LoVo (cell line): ENCODE data around the gene TAMM41.
"Not testable (repeated sequence)": the region's sequence is repeated elsewhere in the genome, so short reads cannot be mapped to it uniquely, and the experiment has no call there.

Source experiments
- DNase-seq: peaks from one replicate; pipeline ENCODE4 v3.0.0-alpha.2; 2016; ENCODE audit warnings: low spot score

Gene TAMM41

DNA sequence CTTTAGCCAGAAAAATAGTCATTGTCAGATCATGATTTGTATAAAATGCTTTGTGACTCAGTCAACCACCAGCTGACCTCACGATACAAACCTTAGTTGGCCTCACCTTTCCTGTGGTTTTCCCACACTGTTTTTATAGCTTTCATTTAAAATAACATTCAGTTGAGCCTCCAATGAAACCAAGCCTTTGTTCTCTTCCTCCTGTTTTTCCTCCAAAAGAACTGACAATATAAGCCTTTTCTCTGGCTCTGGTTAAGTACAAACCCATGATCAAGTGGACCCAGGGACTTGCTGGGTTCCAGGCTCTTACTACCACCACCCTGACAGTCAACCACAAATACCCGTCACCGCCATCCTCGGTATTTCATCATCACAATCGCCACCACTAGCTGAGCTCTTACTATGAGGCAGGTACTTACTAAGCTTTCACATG, 81.7 kb downstream of the TAMM41 start:
- peak; percentile 74 for DNase-seq

DNA sequence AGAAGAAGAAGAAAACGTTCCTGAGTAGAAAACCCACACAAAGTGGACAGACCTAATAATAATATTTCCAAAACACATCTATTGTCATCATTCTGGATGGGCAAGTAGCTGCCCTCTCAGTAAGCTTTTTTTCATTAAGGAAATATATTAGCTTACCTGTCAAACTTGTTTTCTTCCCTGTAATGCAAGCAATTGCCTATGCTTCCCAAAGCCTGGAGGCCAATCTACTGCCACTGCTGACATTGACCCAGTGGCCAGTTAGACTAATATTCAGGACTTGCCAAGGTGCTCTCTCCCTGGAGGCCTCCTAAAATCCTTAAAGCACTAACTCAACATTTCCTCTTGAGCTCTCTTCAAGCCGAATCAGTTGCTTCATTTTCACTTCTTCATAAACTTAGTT, 86.7 kb downstream of the TAMM41 start:
- no peak for DNase-seq

DNA sequence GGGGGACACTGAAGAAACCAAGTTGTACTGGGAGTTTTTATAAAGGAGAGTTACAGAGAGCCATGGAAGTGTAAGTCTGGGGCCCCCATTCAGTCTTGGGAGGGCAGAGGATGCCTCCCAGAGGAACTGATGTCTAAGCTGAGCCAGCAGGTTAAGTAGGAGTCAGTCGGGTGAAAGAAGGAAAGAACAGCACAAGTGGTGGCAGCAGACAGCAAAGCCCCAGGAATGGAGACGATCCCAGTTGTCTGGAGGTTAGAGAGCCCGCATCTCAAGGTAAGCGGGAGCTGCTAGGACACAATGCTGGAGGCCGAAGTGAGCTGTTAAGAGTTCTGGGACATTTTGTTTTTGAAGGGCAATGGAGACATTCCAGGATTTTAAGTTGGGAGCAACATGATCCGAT, 88.8 kb downstream of the TAMM41 start:
- no peak for DNase-seq

DNA sequence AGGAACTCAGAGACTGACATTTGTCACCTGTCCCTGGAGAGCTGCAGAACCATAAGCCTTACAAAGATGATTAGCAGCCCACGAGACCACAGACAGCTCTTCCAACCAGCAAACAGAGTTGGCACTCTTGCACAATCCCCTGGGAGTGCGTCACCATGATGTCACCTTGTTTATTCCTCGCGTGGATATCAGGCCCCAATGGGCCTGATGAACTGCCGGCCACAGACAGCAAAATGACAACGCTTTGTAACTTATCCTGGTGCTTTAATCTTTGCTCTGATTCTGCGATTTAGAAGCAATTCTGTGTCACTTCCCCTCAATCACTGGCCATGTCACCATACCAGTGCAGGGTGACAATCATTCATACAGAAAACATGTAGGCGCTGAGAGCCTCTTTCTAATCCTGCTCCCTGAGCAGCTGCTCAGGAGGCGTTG, 89.2 kb downstream of the TAMM41 start:
- DNase-seq, result no peak

DNA sequence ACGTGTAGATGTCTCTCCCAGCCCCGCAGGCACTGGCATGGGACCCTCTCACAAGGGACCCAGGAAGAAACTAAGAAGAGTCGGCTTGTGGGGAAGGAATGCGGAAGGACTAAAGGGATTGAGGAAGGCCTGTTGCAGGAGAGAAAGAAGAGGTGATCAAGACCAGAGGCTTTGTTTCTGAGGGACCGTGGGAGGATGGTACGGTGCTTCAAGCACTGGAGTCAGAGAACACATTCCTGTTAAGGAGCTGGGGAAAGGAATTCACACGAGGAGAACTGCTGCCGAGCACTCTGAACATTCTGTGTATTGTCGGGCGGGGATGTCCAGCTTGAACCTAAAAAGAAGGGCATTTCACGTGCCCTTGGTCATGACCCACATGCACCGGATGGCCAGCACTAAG, 91.4 kb downstream of the TAMM41 start:
- no peak for DNase-seq

DNA sequence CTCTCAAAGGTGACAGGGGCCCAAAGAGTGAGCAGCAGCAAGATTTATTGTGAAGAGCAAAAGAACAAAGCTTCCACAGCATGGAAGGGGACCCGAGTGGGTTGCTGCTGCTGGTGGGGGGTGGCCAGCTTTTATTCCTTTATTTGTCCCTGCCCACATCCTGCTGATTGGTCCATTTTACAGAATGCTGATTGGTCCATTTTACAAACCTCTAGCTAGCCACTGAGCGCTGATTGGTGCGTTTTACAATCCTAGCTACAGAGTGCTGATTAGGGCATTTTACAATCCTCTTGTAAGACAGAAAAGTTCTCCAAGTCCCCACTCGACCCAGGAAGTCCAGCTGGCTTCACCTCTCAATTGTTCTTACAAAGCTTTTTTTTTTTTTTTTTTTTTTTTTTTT, 94.4 kb downstream of the TAMM41 start:
- not testable (repeated sequence) for DNase-seq

DNA sequence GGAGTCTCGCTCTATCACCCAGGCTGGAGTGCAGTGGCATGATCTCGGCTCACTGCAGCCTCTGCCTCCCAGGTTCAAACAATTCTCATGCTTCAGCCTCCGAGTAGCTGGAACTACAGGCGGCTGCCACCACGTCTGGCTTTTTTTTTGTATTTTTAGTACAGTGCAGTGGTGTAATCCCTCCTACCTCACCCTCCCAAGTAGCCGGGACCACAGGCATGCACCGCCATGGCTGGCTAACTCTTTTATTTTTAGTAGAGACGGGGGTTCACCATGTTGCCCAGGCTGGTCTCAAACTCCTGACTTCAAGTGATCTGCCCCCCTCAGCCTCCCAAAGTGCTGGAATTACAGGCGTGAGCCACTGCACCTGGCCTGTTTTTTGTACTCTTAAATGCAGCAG, 98.4 kb downstream of the TAMM41 start:
- DNase-seq, result not testable (repeated sequence)
